Thoracic aorta (tissue), 2 donors: ENCODE data around the gene BACE1. TPM values are rescaled to one million over a fixed set of nuclear protein-coding genes. Genes with fewer than 3 reads are reported as not detected.

Experiments
- ATAC-seq: fragments of 150-250 bp; one replicate; pipeline ENCODE4 v1.8.0; 2017; ENCODE audit warnings: low read depth; ENCODE audit not compliant: insufficient number of reproducible peaks, low FRiP score
- DNase-seq: peaks from one replicate; pipeline ENCODE4 v3.0.0-alpha.2; 2020; ENCODE audit warnings: low spot score
- H3K27ac ChIP-seq, 2 donors: fragments of 200-600 bp; sonication (generic); 1 replicate in 1 of 2; 2 replicates in 1 of 2; pipeline ENCODE4 v1.5.1; 2016; ENCODE audit warnings: mild to moderate bottlenecking in 2 of 2, moderate library complexity in 2 of 2
- H3K27me3 ChIP-seq: fragments of 200-600 bp; sonication (generic); replicated peaks from 2 replicates; pipeline ENCODE4 v1.6.0; 2016; ENCODE audit warnings: mild to moderate bottlenecking; ENCODE audit not compliant: insufficient read depth
- H3K36me3 ChIP-seq: fragments of 200-600 bp; sonication (generic); one replicate; pipeline ENCODE4 v1.5.1; 2016
- H3K4me1 ChIP-seq, 2 donors: fragments of 200-600 bp; sonication (generic); 1 replicate in 1 of 2; 2 replicates in 1 of 2; pipeline versions ENCODE4 v1.5.1 to v1.6.0; 2016; ENCODE audit warnings: low read depth in 2 of 2, mild to moderate bottlenecking in 1 of 2; ENCODE audit not compliant: control insufficient read depth in 1 of 2
- H3K4me3 ChIP-seq: fragments of 200-600 bp; sonication (generic); 2 replicates; pipeline ENCODE4 v1.5.1; 2016; ENCODE audit warnings: mild to moderate bottlenecking
- H3K9me3 ChIP-seq: fragments of 200-600 bp; sonication (generic); 2 replicates; pipeline ENCODE4 v1.5.1; 2016
- total RNA-seq, 2 donors: library from RNA; depleted of rRNA; stranded (reverse); fragments of >200 nt; gene quantifications; one replicate each; pipeline versions ENCODE4 v1.1.0 to v1.2.3, GENCODE V29; 2016
- TF ChIP-seq, protein P1 (sequence below): fragments of 200-600 bp; sonication (generic); IDR thresholded peaks from one replicate; pipeline ENCODE4 v1.5.1; 2019; ENCODE audit warnings: antibody characterized with exemption

The BACE1 gene
- total RNA-seq, 2 donors from 2014 or later: 37.2 to 67.3 TPM

DNA sequence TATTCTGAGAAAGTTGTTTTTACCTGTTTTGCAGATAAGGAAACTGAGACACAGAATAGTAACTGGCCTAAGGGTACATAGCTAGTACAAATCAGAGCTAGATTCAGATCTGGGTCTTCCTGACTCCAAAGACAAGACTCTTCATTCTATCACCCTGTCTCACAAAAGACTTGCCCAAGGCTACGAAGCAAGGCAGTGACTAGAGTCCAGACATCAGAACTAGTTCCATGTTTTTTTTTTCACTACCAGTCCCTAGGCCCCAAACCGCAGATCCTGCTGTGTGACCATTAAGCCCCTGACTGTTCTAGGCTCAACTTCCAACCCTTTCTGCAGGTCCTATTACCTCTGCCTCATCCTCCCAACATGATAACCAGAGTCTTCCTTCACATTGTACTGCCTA, 23.4 kb downstream of the BACE1 start:
- no peaks in the 10 kb centered on the region for H3K27me3 ChIP-seq
- DNase-seq (no peak), ATAC-seq (no peak)
- peaks cover 19% of the 10 kb centered on the region for H3K36me3 ChIP-seq
- H3K4me1 ChIP-seq: no peaks in the 10 kb centered on the region
- TF ChIP-seq, protein P1, sequence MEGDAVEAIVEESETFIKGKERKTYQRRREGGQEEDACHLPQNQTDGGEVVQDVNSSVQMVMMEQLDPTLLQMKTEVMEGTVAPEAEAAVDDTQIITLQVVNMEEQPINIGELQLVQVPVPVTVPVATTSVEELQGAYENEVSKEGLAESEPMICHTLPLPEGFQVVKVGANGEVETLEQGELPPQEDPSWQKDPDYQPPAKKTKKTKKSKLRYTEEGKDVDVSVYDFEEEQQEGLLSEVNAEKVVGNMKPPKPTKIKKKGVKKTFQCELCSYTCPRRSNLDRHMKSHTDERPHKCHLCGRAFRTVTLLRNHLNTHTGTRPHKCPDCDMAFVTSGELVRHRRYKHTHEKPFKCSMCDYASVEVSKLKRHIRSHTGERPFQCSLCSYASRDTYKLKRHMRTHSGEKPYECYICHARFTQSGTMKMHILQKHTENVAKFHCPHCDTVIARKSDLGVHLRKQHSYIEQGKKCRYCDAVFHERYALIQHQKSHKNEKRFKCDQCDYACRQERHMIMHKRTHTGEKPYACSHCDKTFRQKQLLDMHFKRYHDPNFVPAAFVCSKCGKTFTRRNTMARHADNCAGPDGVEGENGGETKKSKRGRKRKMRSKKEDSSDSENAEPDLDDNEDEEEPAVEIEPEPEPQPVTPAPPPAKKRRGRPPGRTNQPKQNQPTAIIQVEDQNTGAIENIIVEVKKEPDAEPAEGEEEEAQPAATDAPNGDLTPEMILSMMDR: no peak
- H3K27ac ChIP-seq: no peak overlapping the region
- no peak overlapping the region for H3K4me3 ChIP-seq
- no peaks in the 10 kb centered on the region for H3K9me3 ChIP-seq

DNA sequence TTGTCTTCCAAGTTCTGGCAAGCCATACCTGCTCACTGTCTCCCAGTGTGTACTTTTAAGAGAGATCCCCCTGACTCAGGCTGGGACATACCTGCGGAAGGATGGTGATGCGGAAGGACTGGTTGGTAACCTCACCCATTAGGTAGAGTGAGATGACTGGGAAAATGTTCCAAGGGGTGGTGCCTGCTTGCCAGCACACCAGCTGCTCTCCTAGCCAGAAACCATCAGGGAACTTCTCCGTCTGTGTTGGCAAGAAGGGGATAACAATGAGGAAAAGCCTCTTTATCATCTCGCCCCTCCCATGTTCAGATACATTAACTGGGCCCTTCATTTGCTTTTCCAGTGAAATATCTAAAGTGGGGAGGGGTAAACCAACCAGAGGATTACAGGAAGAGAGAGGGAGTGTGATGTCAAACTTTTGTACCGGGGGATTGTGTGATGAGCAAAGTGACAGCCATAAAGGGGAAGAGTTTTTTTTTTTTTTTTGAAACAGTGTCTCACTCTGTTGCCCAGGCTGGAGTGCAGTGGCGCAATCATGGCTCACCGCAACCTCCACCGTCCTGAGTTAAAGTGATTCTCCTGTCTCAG, 25.2 kb downstream of the BACE1 start, which contains the start of gene BACE1-AS:
TSS of gene BACE1-AS (plus strand) at position 538 of the 588 bp plus-strand sequence.
- Histone ChIP-seq H3K36me3 (peaks cover 26% of the 10 kb centered on the region), H3K4me3 (no peak within 1 kb of the TSS), H3K9me3 (no peaks in the 10 kb centered on the region), H3K27me3 (no peaks in the 10 kb centered on the region), H3K27ac (no peak within 1 kb of the TSS), H3K4me1 (no peaks in the 10 kb centered on the region)
- ATAC-seq: no peak
- no peak for DNase-seq
- TF ChIP-seq, protein P1: no peak

DNA sequence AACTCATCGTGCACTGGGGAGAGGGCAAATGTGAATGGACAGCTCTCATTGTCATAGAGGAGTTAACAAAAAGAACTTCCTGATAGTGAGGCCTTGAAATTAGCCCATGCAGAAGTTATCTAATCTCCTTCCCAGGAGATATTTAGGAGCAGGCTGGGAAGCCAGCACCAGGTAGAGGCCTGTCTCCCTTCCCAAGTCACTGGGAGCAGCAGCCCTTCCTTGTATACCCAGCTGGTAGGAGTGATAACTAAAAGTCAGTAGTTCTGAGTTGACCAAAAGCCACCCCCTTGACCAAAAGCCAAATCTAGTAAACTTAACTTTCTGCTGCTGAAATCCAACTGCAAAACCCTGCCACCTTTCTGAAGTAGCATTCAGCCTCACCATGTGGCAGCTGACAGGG, 26.3 kb downstream of the BACE1 start:
- H3K9me3 ChIP-seq: no peaks in the 10 kb centered on the region
- H3K36me3 ChIP-seq: peaks cover 21% of the 10 kb centered on the region
- no peak for DNase-seq
- no peak overlapping the region for H3K4me3 ChIP-seq
- ATAC-seq: no peak
- H3K4me1 ChIP-seq: no peaks in the 10 kb centered on the region
- H3K27me3 ChIP-seq: no peaks in the 10 kb centered on the region
- TF ChIP-seq, protein P1: no peak
- no peak overlapping the region for H3K27ac ChIP-seq

DNA sequence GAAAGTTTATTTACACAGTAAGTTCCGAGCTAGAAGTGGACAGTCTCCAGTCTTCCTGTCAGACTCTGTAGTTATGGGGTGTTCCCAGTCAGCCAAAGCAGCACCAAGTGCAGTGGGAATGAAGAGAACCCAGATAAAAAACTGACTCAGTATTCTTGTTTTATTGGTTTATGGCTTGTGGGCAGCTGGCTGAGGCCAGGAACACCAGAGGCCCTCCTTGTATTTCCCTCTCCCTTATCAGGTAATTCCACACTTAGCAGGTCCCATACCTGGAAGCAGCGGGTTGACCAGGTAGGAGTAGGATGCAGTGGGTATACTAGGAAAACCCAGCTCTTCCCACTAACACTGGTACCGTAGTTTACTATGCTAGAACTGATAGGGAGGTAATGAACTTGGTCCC, 28.4 kb downstream of the BACE1 start:
- H3K36me3 ChIP-seq: peaks cover 33% of the 10 kb centered on the region
- TF ChIP-seq, protein P1: no peak
- no peaks in the 10 kb centered on the region for H3K27me3 ChIP-seq

DNA sequence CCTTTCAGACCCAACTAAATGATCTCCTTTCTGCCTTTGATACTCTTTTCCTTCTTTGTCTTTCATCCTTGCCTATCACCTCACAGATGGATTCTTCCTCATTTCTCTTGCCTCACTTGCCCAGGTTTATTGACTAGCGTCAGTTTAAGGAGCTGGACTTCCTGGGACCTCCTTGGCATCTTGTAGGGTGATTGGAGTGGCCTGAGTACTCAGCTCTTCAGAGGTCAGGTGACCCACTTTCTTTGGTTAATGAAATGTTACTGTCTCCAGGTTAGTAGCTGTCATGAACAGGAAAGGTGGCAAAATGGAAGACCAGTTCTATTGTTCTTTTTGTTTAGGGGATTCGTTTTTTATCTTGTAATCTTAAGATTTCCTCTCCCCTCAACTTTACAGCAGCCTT, 29.5 kb downstream of the BACE1 start:
- Histone ChIP-seq H3K4me3 (no peak overlapping the region), H3K27ac (no peak overlapping the region), H3K9me3 (no peaks in the 10 kb centered on the region), H3K36me3 (peaks cover 40% of the 10 kb centered on the region), H3K27me3 (no peaks in the 10 kb centered on the region), H3K4me1 (no peaks in the 10 kb centered on the region)
- DNase-seq (no peak), ATAC-seq (no peak)
- TF ChIP-seq, protein P1: no peak

More for the DNA sequence above, 28.4 kb downstream of the BACE1 start:
- no peaks in the 10 kb centered on the region for H3K4me1 ChIP-seq
- H3K27ac ChIP-seq: no peak overlapping the region
- DNase-seq: no peak
- no peaks in the 10 kb centered on the region for H3K9me3 ChIP-seq
- ATAC-seq: no peak
- no peak overlapping the region for H3K4me3 ChIP-seq
